SK-MEL-5 (cell line): ENCODE data around the gene ALOXE3. TPM values are rescaled to one million over a fixed set of nuclear protein-coding genes. Genes with fewer than 3 reads are reported as not detected.
"Not testable (repeated sequence)": the region's sequence is repeated elsewhere in the genome, so short reads cannot be mapped to it uniquely, and the experiment has no call there.

Source experiments
- DNase-seq: peaks from one replicate; pipeline ENCODE4 v3.0.0-alpha.2; 2016; ENCODE audit warnings: low read depth, low spot score
- in situ Hi-C: cut with HindIII; loops from 2 replicates; pipeline ENCODE4 v1.10.0; 2016; ENCODE audit warnings: low sequenced_read_pairs, high pct_unique_total_duplicates, low pct_unique_long_range_greater_than_20kb
- total RNA-seq: library from RNA; depleted of rRNA; stranded (reverse); fragments of >200 nt; shearing (Covaris generic); gene quantifications from 2 replicates; pipeline ENCODE4 v1.2.3, GENCODE V29; 2014

The ALOXE3 gene
- total RNA-seq, 1 experiment from 2014 or later, result not detected

DNA sequence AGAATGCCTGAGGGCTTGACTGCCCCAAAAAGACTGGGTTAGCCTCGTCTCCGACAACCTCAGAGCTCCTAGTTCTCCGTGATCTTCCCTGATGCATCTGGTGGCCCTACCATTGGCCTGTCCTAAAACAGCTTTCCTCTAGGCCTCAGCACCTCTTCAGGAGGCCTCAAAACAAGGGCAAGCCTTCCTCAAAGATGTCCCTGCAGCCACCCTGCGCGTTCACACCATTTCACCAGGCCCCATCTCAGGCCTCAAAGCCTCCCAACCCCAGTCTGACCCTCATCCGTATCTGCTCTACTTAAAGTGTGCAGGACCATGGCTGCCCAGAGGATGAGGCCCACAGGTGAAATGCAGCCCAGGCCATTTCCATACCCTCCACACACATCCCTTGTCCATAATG, 7.4 kb downstream of the ALOXE3 start:
- in situ Hi-C loops, result no loop called here
- DNase-seq, result no peak

- DNase-seq, result no peak
- in situ Hi-C loops, result no loop called here
These were observed 7.9 kb downstream of the ALOXE3 start for GRCh38 chr17:8110456-8110804.

DNA sequence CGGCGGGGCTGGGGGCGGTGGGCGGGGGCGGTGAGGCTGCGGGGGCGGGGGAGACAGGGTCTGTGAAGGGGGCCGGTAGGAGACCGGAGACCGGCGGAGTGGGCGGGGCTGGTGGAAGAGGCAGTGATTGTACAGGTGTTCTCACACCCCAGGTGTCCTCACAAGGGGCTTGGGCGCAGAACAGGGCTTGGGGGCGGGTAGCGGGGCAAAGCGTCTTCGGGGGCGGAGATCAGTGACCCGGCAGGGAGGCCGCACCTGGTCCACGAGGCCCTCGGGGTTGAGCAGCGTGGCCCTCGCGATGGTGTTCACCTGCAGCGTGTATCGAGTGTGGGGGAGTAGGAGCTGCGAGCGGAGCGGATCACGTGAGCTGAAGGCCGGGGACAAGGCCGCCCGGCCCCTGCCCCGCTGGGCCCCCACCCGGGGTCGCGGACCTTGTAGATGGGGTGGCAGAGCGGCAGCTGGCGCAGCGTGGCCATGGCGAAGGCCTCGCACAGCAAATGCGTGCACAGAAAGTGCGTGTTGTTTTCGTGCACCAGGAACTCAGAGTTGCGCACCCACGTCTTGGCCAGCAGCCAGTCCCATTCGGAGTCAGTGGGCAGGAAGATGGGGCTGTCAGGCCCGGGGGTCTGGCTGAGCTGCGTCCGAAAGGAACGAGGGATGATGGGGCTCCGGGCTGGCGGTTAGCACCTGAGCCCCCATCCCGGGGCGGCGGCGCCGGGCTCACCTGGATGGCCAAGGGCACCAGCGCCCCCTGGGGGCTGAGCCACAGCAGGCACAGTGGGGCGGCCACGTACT, 8.5 kb downstream of the ALOXE3 start:
- DNase-seq, result peak; percentile 59
- in situ Hi-C loops, result no loop called here

GRCh38 chr17:8108972-8109660, 9.2 kb downstream of the ALOXE3 start:
- DNase-seq, result no peak
- in situ Hi-C loops, result no loop called here

- in situ Hi-C loops, DNase-seq: not testable (repeated sequence)
These were observed 11.3 kb downstream of the ALOXE3 start for GRCh38 chr17:8106980-8107379.

- in situ Hi-C loops, result no loop called here
These were observed 12.3 kb downstream of the ALOXE3 start for GRCh38 chr17:8105957-8106398.

DNA sequence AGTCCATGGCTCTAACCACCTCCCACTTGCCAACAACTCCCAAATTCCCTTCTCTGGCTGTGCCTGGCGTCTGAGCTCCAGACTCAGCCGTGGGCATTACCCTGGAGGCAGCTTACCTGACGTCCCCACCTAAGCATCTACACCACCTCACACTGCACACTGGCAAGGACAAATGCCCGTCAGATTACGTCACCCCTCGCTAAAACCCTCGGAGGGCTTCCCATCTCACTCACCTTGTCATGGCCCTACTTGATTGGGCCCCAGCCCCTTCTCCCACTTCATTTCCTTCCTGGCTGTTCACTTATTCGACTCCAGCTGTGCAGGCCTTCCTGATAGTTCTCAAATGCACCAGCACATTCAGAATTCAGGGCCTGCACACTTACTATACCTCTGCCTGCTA, 13.4 kb downstream of the ALOXE3 start:
- in situ Hi-C loops, result no loop called here
- DNase-seq, result no peak

More at GRCh38 chr17:8105957-8106398, 12.3 kb downstream of the ALOXE3 start:
- DNase-seq, result no peak

DNA sequence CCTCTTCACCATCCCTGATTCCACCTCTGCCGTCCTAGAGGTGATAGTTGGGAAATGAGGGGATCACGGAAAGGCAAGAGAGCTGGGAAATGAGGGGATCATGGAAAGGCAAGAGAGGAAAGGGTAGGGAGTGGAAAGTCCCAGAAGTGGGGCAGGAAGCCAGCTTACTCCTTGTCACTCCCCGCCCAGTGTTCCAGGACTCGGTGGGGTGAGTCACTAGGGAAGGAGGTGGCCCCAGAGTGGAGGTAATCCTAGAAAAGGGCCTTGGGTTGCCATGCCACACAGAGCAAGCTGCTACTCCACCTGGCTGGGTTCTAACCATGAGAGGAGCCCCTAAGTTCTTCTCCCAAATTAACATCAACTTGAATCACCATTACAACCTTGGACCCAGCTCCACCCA, 14.8 kb downstream of the ALOXE3 start:
- in situ Hi-C loops, result no loop called here
- no peak for DNase-seq

DNA sequence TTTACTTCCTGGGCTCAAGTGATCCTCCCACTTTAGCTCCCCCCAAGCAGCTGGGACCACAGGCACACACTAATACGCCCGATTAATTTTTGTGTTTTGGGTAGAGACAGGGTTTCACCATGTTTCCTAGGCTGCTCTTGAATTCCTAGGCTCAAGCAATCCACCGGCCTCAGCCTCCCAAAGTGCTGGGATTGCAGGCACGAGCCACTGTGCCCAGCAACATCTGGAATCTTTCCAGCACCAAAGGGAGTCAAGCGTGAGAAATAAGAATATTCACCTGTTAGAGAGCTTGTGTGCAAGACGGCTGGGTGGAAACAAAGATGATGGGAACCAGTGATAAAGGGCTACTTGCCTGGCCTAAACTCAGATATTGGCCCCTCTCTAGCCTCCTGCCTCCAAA, 16.6 kb downstream of the ALOXE3 start:
- in situ Hi-C loops, result no loop called here
- DNase-seq, result no peak

GRCh38 chr17:8100763-8101162, 17.6 kb downstream of the ALOXE3 start:
- no peak for DNase-seq
- in situ Hi-C loops, result no loop called here

DNA sequence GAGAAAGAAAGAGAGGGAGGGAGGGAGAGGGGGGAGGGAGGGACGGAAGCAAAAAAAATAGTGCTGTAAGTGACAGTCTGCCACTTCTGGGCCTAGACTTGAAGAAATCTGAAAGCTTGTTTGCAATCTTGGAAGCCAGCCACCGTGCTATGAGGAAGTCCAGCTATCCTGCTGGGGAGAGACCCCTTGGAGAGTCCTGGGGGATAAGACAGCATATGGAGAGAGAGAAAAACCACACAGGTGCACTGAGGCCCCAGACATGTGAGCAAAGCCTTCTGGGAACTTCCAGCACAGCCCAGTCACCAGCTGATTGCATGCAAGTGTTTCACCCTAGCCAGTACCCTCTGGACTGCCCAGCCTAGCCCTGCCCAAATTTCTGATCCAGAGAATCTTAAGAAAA, 18.2 kb downstream of the ALOXE3 start:
- DNase-seq, result no peak
- in situ Hi-C loops, result no loop called here

GRCh38 chr17:8096541-8096940, 21.8 kb downstream of the ALOXE3 start:
- in situ Hi-C loops, result no loop called here

DNA sequence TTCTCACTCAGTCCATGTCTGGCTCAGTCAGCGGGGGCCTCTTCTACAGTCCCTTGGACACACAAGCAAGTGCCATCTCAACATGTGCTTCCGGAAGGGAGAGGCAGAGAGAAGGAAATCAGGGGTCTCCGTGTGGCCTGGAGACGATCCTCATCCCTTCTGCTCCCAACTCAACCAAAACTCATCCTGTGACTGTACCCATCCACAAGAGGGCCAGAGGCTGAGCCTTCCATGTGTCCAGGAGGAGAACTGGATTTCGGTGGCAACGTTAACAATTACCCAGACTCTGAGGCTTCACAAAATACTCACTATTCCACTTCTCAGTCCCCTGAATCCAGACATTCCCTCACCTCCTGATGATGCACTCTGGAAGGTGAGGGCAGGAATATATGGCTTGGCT, 23.0 kb downstream of the ALOXE3 start:
- in situ Hi-C loops, result no loop called here
- DNase-seq, result no peak

More at GRCh38 chr17:8096541-8096940, 21.8 kb downstream of the ALOXE3 start:
- no peak for DNase-seq

DNA sequence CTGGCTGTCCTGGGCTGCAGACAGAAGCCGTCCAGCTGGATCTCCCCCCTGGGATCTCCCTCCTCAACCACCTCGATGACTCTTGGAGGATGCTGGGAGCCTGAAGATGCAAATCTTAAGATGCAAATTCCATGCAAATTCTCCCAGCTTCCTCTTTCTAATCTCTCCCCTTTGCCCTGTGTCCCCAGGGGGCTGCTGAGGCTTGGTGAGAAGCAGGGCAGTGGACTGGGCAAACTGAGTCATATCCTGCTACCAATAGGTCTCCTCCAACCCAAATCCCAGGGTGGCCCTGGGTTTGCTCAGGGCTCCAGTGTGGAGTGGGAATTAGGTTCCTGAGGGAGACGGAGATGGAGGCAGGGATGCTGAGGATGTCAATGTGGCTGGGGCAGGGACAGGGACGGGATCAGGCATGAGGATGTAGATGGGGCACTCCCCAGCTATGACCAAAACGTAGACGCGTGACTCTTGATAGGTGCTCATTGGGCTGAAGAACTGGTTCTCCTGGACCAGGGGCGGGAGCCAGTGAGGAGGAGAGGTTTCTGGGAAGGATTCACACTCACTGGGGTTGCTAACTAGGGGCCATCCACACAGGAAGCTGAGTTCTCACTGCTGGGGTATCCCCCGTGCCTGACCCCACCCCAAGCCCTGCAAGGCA, 27.2 kb downstream of the ALOXE3 start:
- in situ Hi-C loops, result no loop called here
- no peak for DNase-seq

- DNase-seq, result no peak
- in situ Hi-C loops, result no loop called here
These were observed 28.6 kb downstream of the ALOXE3 start for GRCh38 chr17:8089728-8090127.

- no peak for DNase-seq
- in situ Hi-C loops, result no loop called here
These were observed 30.4 kb downstream of the ALOXE3 start for GRCh38 chr17:8087952-8088230.

- DNase-seq, result no peak
- in situ Hi-C loops, result no loop called here
These were observed 31.0 kb downstream of the ALOXE3 start, which contains the start of gene ALOX12B for GRCh38 chr17:8087075-8087951. TSS of gene ALOX12B (minus strand) at chr17:8087716. CDS start at chr17:8087442, 274 bp downstream.

DNA sequence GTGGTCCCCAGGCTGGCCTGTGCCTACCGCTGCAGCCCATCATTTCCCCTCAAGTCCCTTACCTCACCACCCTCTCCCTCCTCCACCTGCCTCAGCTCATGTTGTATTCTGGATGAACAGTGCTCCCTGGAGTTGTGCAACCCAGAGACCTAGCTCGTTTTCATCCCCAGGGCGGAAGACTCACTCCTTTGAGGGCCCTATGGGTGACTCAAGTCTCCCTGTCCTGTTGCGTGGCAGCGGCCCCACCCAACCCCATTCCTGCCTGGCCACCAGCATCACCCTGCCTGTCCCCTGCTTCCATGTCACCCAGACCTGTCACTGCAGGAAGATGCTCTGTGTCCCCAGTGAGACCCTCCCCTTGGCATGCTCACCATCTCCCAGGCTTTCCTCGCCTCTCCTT, 34.1 kb downstream of the ALOXE3 start:
- DNase-seq, result no peak
- in situ Hi-C loops, result no loop called here
